ENCODE measurements around the gene DPEP2NB.

GRCh38 chr16:68003031-68003430 is 12.7 kb downstream of the DPEP2NB start:
- no peak for TF ChIP-seq CTCF (IDR thresholded peaks at IDR 0.05; ENCODE audit: low read depth, low read length, poor library complexity, severe bottlenecking)
- no peak for TF ChIP-seq EZH2phosphoT487 (IDR thresholded peaks at IDR 0.05; ENCODE audit: borderline replicate concordance, low read length)

Measured in DOHH2 (cell line).